GM13976 (cell line): ENCODE measurements around the gene FCSK.
A peak's percentile ranks its signal among the peaks of the same experiment; 100 is the strongest.

Source experiments
- DNase-seq: peaks from one replicate; pipeline ENCODE4 v3.0.0; 2012; ENCODE audit warnings: low spot score
- CTCF ChIP-seq: IDR thresholded peaks from 2 replicates; pipeline ENCODE4 v1.5.1; 2012; ENCODE audit warnings: borderline replicate concordance, mild to moderate bottlenecking; ENCODE audit not compliant: insufficient read depth; ENCODE audit errors: extremely low read depth, missing control alignments, control extremely low read depth
- in situ Hi-C: fragments of 300-500 bp; cut with MboI; formaldehyde crosslinking; loops from one replicate; pipeline ENCODE4 v1.12.0; 2022; ENCODE audit warnings: low sequenced_read_pairs, mixed read lengths, inconsistent platforms; ENCODE audit not compliant: unreplicated experiment

Gene FCSK

GRCh38 chr16:70438585-70438968, 15.8 kb upstream of the FCSK start:
- no peak for DNase-seq
- TF ChIP-seq CTCF, result no peak
- in situ Hi-C loops, result no loop called here

GRCh38 chr16:70438969-70439862, 15.2 kb upstream of the FCSK start, which contains the start of gene ST3GAL2:
TSS of gene ST3GAL2 (minus strand) at chr16:70439100. CDS start at chr16:70398530, 40,570 bp downstream.
- peak; percentile 97 for DNase-seq
- no peak for TF ChIP-seq CTCF
- in situ Hi-C loops, result no loop called here

GRCh38 chr16:70440009-70440692, 14.2 kb upstream of the FCSK start:
- in situ Hi-C loops, result no loop called here
- TF ChIP-seq CTCF, result no peak
- peak; percentile 13 for DNase-seq

- no peak for TF ChIP-seq CTCF
- DNase-seq, result no peak
- in situ Hi-C loops, result no loop called here
Measured at GRCh38 chr16:70441406-70441990, 12.9 kb upstream of the FCSK start.

GRCh38 chr16:70442344-70442743, 12.1 kb upstream of the FCSK start:
- in situ Hi-C loops, result no loop called here
- no peak for DNase-seq
- no peak for TF ChIP-seq CTCF

GRCh38 chr16:70444249-70445063, 9.9 kb upstream of the FCSK start:
- DNase-seq, result no peak
- in situ Hi-C loops, result no loop called here
- no peak for TF ChIP-seq CTCF
